Measurements from ENCODE around the gene PODN.

The PODN gene

GRCh38 chr1:53069663-53070327, 7.8 kb downstream of the PODN start:
- Histone ChIP-seq H3K9me3 (ENCODE audit: control insufficient read depth, insufficient read depth, low read length) (no peaks in the 10 kb centered on the region), H3K36me3 (ENCODE audit: control insufficient read depth, insufficient read depth, low read length) (no peaks in the 10 kb centered on the region), H3K27me3 (ENCODE audit: control insufficient read depth, insufficient read depth, low read length) (peaks cover under 1% of the 10 kb centered on the region), H3K4me3 (ENCODE audit: low read depth, low read length) (no peak overlapping the region), H3K4me1 (ENCODE audit: control insufficient read depth, insufficient read depth, low read length) (no peaks in the 10 kb centered on the region), H3K9ac (ENCODE audit: low read depth, low read length) (no peak overlapping the region)

- Histone ChIP-seq H3K4me3 (ENCODE audit: low read depth, low read length) (no peak overlapping the region), H3K9me3 (ENCODE audit: control insufficient read depth, insufficient read depth, low read length) (no peaks in the 10 kb centered on the region), H3K4me1 (ENCODE audit: control insufficient read depth, insufficient read depth, low read length) (no peaks in the 10 kb centered on the region), H3K36me3 (ENCODE audit: control insufficient read depth, insufficient read depth, low read length) (no peaks in the 10 kb centered on the region), H3K9ac (ENCODE audit: low read depth, low read length) (no peak overlapping the region), H3K27me3 (ENCODE audit: control insufficient read depth, insufficient read depth, low read length) (no peaks in the 10 kb centered on the region)
These were observed 8.6 kb downstream of the PODN start for GRCh38 chr1:53070621-53071020.

GRCh38 chr1:53071167-53071865, 9.3 kb downstream of the PODN start:
- no peaks in the 10 kb centered on the region for H3K9me3 ChIP-seq (ENCODE audit: control insufficient read depth, insufficient read depth, low read length)
- H3K27me3 ChIP-seq (ENCODE audit: control insufficient read depth, insufficient read depth, low read length) = no peaks in the 10 kb centered on the region
- H3K9ac ChIP-seq (ENCODE audit: low read depth, low read length) = no peak overlapping the region
- no peaks in the 10 kb centered on the region for H3K36me3 ChIP-seq (ENCODE audit: control insufficient read depth, insufficient read depth, low read length)
- H3K4me3 ChIP-seq (ENCODE audit: low read depth, low read length) = no peak overlapping the region
- H3K4me1 ChIP-seq (ENCODE audit: control insufficient read depth, insufficient read depth, low read length) = no peaks in the 10 kb centered on the region

GRCh38 chr1:53071915-53072314, 9.9 kb downstream of the PODN start:
- Histone ChIP-seq H3K4me3 (ENCODE audit: low read depth, low read length) (no peak overlapping the region), H3K9me3 (ENCODE audit: control insufficient read depth, insufficient read depth, low read length) (no peaks in the 10 kb centered on the region)

GRCh38 chr1:53073287-53073686, 11.3 kb downstream of the PODN start:
- no peaks in the 10 kb centered on the region for H3K4me1 ChIP-seq (ENCODE audit: control insufficient read depth, insufficient read depth, low read length)
- H3K27me3 ChIP-seq (ENCODE audit: control insufficient read depth, insufficient read depth, low read length) = no peaks in the 10 kb centered on the region
- no peak overlapping the region for H3K4me3 ChIP-seq (ENCODE audit: low read depth, low read length)
- H3K9me3 ChIP-seq (ENCODE audit: control insufficient read depth, insufficient read depth, low read length) = no peaks in the 10 kb centered on the region
- no peaks in the 10 kb centered on the region for H3K36me3 ChIP-seq (ENCODE audit: control insufficient read depth, insufficient read depth, low read length)
- no peak overlapping the region for H3K9ac ChIP-seq (ENCODE audit: low read depth, low read length)

More at GRCh38 chr1:53071915-53072314, 9.9 kb downstream of the PODN start:
- Histone ChIP-seq H3K9ac (ENCODE audit: low read depth, low read length) (no peak overlapping the region), H3K4me1 (ENCODE audit: control insufficient read depth, insufficient read depth, low read length) (no peaks in the 10 kb centered on the region), H3K36me3 (ENCODE audit: control insufficient read depth, insufficient read depth, low read length) (no peaks in the 10 kb centered on the region), H3K27me3 (ENCODE audit: control insufficient read depth, insufficient read depth, low read length) (no peaks in the 10 kb centered on the region)

- Histone ChIP-seq H3K27me3 (ENCODE audit: control insufficient read depth, insufficient read depth, low read length) (no peaks in the 10 kb centered on the region), H3K9me3 (ENCODE audit: control insufficient read depth, insufficient read depth, low read length) (no peaks in the 10 kb centered on the region), H3K4me3 (ENCODE audit: low read depth, low read length) (no peak overlapping the region), H3K4me1 (ENCODE audit: control insufficient read depth, insufficient read depth, low read length) (no peaks in the 10 kb centered on the region), H3K36me3 (ENCODE audit: control insufficient read depth, insufficient read depth, low read length) (no peaks in the 10 kb centered on the region), H3K9ac (ENCODE audit: low read depth, low read length) (no peak overlapping the region)
These were observed 11.9 kb downstream of the PODN start for GRCh38 chr1:53073868-53074311.

GRCh38 chr1:53074313-53075154, 12.5 kb downstream of the PODN start:
- no peaks in the 10 kb centered on the region for H3K27me3 ChIP-seq (ENCODE audit: control insufficient read depth, insufficient read depth, low read length)
- no peaks in the 10 kb centered on the region for H3K4me1 ChIP-seq (ENCODE audit: control insufficient read depth, insufficient read depth, low read length)
- H3K36me3 ChIP-seq (ENCODE audit: control insufficient read depth, insufficient read depth, low read length) = no peaks in the 10 kb centered on the region
- H3K4me3 ChIP-seq (ENCODE audit: low read depth, low read length) = no peak overlapping the region
- no peaks in the 10 kb centered on the region for H3K9me3 ChIP-seq (ENCODE audit: control insufficient read depth, insufficient read depth, low read length)
- no peak overlapping the region for H3K9ac ChIP-seq (ENCODE audit: low read depth, low read length)

- Histone ChIP-seq H3K27me3 (ENCODE audit: control insufficient read depth, insufficient read depth, low read length) (no peaks in the 10 kb centered on the region), H3K4me1 (ENCODE audit: control insufficient read depth, insufficient read depth, low read length) (no peaks in the 10 kb centered on the region), H3K9ac (ENCODE audit: low read depth, low read length) (no peak overlapping the region), H3K9me3 (ENCODE audit: control insufficient read depth, insufficient read depth, low read length) (no peaks in the 10 kb centered on the region), H3K36me3 (ENCODE audit: control insufficient read depth, insufficient read depth, low read length) (no peaks in the 10 kb centered on the region), H3K4me3 (ENCODE audit: low read depth, low read length) (no peak overlapping the region)
These were observed 13.2 kb downstream of the PODN start for GRCh38 chr1:53075206-53075605.

GRCh38 chr1:53075761-53076163, 13.7 kb downstream of the PODN start:
- H3K9me3 ChIP-seq (ENCODE audit: control insufficient read depth, insufficient read depth, low read length) = no peaks in the 10 kb centered on the region
- H3K27me3 ChIP-seq (ENCODE audit: control insufficient read depth, insufficient read depth, low read length) = no peaks in the 10 kb centered on the region
- H3K4me3 ChIP-seq (ENCODE audit: low read depth, low read length) = no peak overlapping the region
- H3K9ac ChIP-seq (ENCODE audit: low read depth, low read length) = no peak overlapping the region
- no peaks in the 10 kb centered on the region for H3K4me1 ChIP-seq (ENCODE audit: control insufficient read depth, insufficient read depth, low read length)
- no peaks in the 10 kb centered on the region for H3K36me3 ChIP-seq (ENCODE audit: control insufficient read depth, insufficient read depth, low read length)

- no peaks in the 10 kb centered on the region for H3K27me3 ChIP-seq (ENCODE audit: control insufficient read depth, insufficient read depth, low read length)
- H3K36me3 ChIP-seq (ENCODE audit: control insufficient read depth, insufficient read depth, low read length) = no peaks in the 10 kb centered on the region
- H3K4me1 ChIP-seq (ENCODE audit: control insufficient read depth, insufficient read depth, low read length) = no peaks in the 10 kb centered on the region
- H3K9ac ChIP-seq (ENCODE audit: low read depth, low read length) = no peak overlapping the region
- no peak overlapping the region for H3K4me3 ChIP-seq (ENCODE audit: low read depth, low read length)
- no peaks in the 10 kb centered on the region for H3K9me3 ChIP-seq (ENCODE audit: control insufficient read depth, insufficient read depth, low read length)
These were observed 14.2 kb downstream of the PODN start for GRCh38 chr1:53076165-53076564.

GRCh38 chr1:53076721-53077598, 14.9 kb downstream of the PODN start:
- H3K4me3 ChIP-seq (ENCODE audit: low read depth, low read length) = no peak overlapping the region
- no peak overlapping the region for H3K9ac ChIP-seq (ENCODE audit: low read depth, low read length)
- H3K27me3 ChIP-seq (ENCODE audit: control insufficient read depth, insufficient read depth, low read length) = no peaks in the 10 kb centered on the region
- H3K9me3 ChIP-seq (ENCODE audit: control insufficient read depth, insufficient read depth, low read length) = no peaks in the 10 kb centered on the region
- H3K36me3 ChIP-seq (ENCODE audit: control insufficient read depth, insufficient read depth, low read length) = no peaks in the 10 kb centered on the region
- H3K4me1 ChIP-seq (ENCODE audit: control insufficient read depth, insufficient read depth, low read length) = no peaks in the 10 kb centered on the region

All from iPS-15b (cell line).